ENCODE data around the gene CACHD1.
"Not testable (repeated sequence)": the region's sequence is repeated elsewhere in the genome, so short reads cannot be mapped to it uniquely, and the experiment has no call there.

CACHD1 gene

GRCh38 chr1:64598100-64598571, 128.2 kb downstream of the CACHD1 start:
- no peak for DNase-seq

DNA sequence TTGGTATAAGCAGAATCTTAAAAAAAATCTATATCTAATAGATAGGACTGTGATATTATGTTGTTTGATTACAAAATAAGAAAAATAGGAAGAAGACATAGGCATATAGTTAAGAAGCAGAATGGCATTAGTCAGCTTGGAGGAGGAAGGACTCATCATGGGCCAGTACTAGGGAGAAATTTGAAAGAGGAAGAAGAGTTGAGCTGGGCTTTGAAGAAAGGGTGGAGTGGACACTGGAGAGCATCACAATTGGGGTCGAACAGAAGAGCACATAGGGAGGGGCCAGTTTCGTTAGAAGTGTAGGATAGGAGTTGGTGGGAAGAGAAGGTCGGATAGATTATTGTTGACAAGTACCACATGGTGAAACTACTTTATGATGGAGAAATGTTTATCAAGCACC, 129.3 kb downstream of the CACHD1 start:
- no peak for DNase-seq

DNA sequence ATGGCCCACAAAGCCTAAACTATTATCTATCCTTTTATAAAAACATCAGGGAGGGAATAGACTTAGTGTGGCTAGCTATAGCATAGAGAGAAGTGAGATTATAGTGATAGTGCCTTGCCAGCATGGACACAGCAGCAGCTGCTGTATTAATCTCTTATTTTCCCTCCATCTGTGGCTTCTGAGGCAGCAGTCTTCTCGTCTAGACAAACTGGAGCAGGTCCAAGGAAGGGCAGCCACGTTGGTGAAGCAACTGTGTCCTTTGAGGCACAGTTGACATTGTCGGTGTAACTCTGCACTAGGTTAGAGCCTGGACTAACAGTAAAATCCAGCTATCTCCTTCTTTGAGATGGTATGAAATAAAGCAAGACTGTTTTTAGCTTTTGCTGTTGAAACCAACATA, 131.3 kb downstream of the CACHD1 start:
- no peak for DNase-seq

GRCh38 chr1:64608005-64608650, 138.2 kb downstream of the CACHD1 start:
- no peak for DNase-seq

DNA sequence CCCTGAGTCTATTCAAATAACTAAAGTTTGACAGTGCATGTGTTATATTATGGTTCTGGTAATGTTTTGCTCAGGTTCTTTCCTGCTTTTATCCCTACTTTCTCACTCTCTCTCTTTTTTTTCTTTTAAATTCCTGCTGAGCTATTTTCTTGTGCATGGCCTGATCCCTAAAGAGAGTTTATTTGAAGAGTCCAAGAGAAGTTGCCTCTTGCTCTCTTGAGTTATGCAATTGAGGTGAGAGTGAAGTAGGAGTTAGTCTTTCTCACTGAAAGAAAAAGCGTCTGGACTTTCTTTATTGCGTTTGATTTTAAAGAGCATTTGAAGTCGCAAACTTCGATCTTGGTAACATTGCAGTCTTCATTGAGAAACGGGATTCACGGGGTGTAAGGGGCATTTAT, 138.7 kb downstream of the CACHD1 start:
- DNase-seq = no peak

GRCh38 chr1:64610950-64611349, 141.0 kb downstream of the CACHD1 start:
- DNase-seq = not testable (repeated sequence)

DNA sequence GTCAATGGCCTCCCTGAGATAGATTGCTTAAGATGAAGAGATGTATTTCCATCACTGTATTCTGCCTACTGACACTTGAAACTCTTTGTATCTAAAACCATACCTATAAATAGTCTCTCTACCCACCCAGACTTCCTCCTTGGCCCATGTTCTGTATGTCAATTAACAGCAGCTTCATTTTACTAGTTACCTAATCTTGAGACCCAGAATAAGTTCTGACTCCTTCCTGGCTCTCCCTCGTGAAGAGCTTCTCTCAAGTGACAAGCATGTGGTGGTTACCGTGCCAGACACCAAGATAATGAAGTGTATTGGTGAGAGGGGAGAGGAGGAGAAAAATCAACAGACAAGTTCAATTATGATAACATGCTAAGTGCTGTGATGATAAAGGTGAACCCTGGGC, 146.1 kb downstream of the CACHD1 start:
- no peak for DNase-seq

DNA sequence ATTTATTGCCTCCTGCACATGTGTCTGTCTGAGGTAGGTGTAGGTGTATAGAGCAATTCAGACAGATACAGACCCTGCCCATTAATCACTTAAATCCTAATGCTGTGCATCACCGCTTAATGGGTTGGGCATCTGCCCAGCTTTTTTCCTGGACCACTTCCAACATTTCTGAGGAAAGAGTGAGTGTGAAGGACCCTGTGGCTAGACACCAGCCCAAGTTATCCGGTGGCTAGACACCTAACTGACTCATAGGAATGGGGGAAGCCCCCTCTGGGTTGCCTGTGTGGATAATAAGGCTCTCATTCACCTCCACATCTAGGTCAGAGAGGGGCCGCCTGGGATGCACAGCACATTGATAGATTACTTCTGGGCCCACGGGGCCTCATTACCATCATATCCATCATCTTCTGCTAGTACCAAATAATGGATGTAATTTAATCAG, 153.8 kb downstream of the CACHD1 start:
- DNase-seq = no peak

- DNase-seq = no peak
These were observed 154.3 kb downstream of the CACHD1 start for GRCh38 chr1:64624218-64624713.

DNA sequence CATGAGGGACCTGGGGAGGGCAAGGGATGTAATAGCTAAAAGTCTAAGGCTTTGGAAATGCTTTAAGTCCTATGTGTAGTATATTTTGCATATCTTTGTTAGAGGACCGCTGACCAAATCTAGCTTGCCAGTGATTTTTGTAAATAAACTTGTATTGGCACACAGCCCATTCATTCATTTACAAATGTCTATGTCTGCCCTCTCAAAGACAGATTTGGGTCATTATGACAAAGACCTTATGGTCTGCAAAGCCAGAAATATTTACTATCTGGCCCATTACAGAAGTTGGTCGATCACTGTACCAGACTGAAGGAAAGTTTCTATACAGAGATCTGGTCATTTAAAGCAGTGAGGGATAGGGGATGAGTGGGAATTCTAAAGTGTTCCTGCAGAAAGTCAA, 154.9 kb downstream of the CACHD1 start:
- DNase-seq = no peak

DNA sequence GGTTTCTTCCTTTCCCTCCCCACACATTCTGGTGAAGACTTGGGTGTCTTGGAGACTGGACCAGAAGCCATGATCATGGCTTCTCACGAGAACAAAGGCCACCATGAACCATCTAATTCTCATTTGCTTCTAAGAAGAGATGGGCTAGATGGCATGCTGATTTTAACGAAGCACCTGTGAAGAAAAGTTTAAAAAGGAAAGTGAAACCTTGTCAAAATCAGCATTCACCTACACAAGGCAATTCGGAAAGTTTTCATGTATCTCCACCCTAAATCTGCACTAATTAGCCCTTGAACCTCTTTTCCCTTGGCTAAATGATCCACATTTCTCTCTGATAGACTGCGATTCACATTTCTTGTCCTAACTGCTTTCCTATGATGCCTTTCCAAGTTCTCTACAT, 160.7 kb downstream of the CACHD1 start:
- DNase-seq = no peak

GRCh38 chr1:64631346-64632034, 161.6 kb downstream of the CACHD1 start:
- DNase-seq = no peak

GRCh38 chr1:64632936-64633335, 163.0 kb downstream of the CACHD1 start:
- DNase-seq = no peak

GRCh38 chr1:64645735-64646134, 175.8 kb downstream of the CACHD1 start:
- no peak for DNase-seq

GRCh38 chr1:64650411-64650810, 180.5 kb downstream of the CACHD1 start:
- DNase-seq = no peak

- no peak for DNase-seq
These were observed 181.9 kb downstream of the CACHD1 start for GRCh38 chr1:64651841-64652240.

DNA sequence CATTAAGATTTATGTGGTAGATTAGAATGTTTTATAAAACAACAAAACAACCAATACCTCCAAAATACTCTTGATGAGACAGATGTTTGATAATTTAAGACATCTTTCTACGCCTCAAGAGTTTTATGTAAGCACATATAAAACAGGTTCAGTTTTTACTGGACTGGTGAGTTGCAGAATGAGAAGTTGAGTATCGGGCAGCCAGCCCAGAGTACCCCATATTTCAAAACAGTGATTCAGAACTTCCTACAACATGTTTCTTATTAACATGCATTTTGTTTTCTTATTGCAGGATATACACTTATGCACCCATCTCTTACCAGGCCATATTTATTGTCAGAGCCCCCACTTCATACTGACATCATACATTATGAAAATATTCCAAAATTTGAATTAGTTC, 183.5 kb downstream of the CACHD1 start:
- no peak for DNase-seq

DNA sequence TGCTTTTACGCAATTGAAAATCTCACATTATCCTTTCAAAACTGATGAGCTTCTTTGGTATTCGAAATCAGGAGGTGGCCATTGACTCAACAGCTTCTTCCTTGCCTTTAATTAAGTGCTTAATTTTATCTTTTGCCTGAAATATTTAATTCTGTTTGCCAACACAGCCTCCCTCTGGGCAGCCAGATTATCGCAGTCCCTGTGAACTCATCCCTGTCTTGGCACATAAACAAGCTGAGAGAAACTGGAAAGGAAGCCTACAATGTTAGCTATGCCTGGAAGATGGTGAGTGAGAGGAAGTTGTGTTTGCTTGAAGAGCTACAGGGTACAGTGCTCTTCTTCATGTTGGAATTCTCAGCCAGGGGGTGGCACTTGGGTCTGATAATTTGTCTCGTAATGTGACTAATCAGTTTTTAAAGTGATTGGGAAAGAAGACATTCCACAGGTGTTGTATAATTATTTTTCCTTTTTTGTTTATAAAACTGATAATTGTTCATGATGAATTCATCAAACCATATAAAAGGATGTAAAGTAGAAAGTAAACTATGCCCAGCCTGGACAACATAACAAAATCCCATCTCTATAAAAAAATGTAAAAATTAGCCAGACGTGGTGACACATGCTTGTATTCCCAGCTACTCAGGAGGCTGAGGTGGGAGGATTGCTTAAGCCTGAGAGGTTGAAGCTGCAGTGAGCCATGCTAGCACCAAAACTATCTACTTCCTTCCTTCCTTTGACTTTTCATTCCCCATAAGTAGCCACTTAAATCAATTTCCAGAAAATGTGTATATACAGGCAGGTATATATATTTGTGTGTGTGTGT, 184.8 kb downstream of the CACHD1 start:
- no peak for DNase-seq

DNA sequence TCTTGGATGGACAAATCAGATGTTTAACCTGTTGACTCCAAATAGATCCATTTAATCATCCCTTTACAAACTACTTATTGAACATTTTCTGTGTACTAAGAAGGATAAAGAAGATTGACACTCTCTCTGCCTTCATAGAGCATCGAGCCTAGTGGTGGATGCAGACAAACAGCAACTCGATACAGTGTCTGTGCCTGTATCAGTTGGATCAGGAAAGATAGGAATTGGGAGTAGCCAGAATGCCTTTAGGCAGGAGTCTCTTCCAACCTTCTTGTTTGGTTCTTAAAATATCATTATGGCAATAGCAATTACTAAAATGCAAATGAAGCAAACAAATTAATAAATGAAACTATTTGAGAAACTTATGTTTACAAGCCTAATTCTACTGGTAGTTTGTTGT, 185.9 kb downstream of the CACHD1 start:
- no peak for DNase-seq

DNA sequence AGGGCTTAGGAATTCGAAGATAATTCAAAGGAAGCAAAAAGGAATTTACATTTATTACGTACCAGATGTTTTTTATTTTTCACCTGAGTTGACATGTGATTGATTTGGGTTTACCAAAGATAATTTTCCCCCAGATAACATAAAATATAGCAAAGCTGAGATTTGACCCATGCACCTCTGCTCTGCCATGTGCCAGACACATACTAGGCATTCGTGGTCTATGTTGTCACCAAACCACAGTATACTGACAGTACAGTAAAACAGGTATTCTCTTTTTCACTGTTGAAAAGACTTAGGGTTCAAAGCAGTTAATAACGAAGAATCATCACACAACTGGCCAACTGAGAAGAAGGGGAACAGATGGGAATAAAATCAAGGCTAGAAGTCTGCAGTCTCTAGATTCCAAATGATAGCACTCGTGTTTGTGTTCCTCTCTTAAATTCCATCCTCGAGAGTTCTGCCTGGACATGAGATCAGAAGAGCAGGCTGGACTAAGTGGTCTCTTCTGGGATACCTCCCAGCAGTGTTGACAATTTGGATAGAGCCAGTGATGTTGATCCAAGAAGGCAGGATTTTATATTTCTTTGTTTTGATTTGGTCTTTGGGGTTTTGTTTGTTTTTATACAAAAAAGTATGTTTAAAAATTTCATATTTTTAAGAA, 189.7 kb downstream of the CACHD1 start:
- DNase-seq = no peak

DNA sequence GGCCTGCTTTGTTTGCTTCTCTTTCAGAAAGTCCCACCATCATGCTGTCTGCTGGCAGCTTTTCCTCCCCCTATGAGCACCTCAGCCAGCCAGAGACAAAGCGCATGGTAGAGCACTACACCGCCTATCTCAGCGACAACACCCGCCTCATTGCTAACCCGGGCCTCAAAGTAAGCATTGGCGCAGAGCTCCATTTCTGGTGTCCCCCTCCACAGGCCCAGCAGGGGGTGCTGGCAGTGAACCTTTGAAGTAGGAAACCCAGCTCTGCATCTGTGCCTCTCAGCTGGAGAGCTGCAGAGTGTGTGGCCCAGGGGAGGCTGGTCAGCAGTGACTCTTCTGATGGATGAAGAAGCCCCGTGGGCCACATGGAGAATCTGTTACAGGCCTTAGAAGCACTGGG, 193.7 kb downstream of the CACHD1 start:
- no peak for DNase-seq

DNA sequence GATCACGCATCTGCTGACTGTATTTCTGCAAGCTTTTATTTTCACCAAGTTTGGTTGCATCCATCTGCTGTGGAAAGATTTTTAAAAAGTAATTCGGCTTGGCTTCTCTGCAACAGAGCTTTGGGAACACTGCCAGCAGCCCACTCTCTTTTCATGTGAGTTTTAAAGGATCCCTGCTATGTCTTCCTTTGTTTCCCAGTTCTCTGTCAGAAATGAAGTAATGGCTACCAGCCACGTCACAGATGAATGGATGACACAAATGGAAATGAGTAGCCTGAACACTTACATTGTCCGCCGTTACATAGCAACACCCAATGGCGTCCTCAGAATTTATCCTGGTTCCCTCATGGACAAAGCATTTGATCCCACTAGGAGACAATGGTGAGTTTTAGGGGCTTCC, 194.4 kb downstream of the CACHD1 start:
- no peak for DNase-seq

- DNase-seq = no peak
These were observed 199.3 kb downstream of the CACHD1 start for GRCh38 chr1:64669098-64669675.

Data from stimulated activated naive CD4-positive, alpha-beta T cell treated with Interleukin-2 at 50 U/mL for 16 hours (primary cell).